H1 (cell line): Measurements from ENCODE around the gene PHACTR1. TPM values are rescaled to one million over a fixed set of nuclear protein-coding genes. Genes with fewer than 3 reads are reported as not detected.

Experiments used
- BRCA1 ChIP-seq: IDR thresholded peaks from 2 replicates; pipeline ENCODE4 v1.6.1; 2012; ENCODE audit warnings: low read depth, low read length, improper control_type of control experiment
- KDM1A ChIP-seq: fragments of 200-600, 300-600 bp; sonication (generic); IDR thresholded peaks from 2 replicates; pipeline ENCODE4 v1.7.1; 2016; ENCODE audit warnings: mild to moderate bottlenecking, low read length, borderline replicate concordance
- RAD21 ChIP-seq, 2 experiments: IDR thresholded peaks in 1 of 2; conservative IDR thresholded peaks in 1 of 2; 2 replicates each; pipeline ENCODE4 v1.6.1; 2011; ENCODE audit warnings: low read depth in 2 of 2, low read length in 2 of 2, improper control_type of control experiment in 1 of 2, inconsistent platforms in 1 of 2, mild to moderate bottlenecking in 1 of 2, moderate library complexity in 1 of 2
- TAF1 ChIP-seq: IDR thresholded peaks from 2 replicates; pipeline ENCODE4 v1.6.1; 2011; ENCODE audit warnings: mild to moderate bottlenecking, low read depth, low read length
- polyA plus RNA-seq, 7 experiments: library from polyadenylated mRNA; depleted of rRNA in 3 of 7; stranded (reverse) in 5 of 7; unstranded in 2 of 7; fragments of >200 nt in 5 of 7; fragments of 200-250 nt in 2 of 7; gene quantifications; 1 replicate in 5 of 7; 2 replicates in 1 of 7; 4 replicates in 1 of 7; pipeline versions ENCODE4 v1.2.1 to v1.2.3, GENCODE V29; 2011 to 2013; ENCODE audit warnings: missing spikeins in 2 of 7, mixed read lengths in 2 of 7
- total RNA-seq: library from RNA; stranded (reverse); fragmentation: NEBNext Ultra II Directional; extraction: Animal tissue kit (Norgen Biotek cat#: 25700); gene quantifications from 2 replicates; pipeline ENCODE4 v1.2.1, GENCODE V29; 2021

The PHACTR1 gene
- total and polyA plus RNA-seq, 2 of the 8 experiments (the other 6 are each of a cell fraction or from before 2014, with no cell fraction given): 3.9 to 17.1 TPM

DNA sequence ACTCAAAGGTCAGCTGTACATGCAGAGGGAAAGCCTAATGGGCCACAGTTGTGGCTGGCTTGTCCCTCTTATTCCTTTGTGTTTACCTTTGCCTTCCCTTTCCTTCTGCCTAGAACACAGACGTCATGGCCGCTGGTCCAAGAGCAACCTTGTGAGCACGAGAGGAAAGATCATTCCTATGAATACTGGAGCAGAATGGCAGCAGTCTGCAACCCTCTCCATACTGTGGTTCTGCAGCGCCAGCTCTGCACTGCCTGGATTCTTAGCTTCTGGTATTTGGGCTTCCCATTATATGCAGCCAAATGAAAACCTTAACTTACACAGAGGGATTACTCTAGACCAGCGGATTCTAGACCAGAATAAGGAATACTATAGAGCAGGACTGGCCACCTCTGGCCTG lies 599.3 kb downstream of the PHACTR1 start (continued):
- TF ChIP-seq KDM1A (no peak), BRCA1 (no peak), RAD21 (IDR thresholded peaks at IDR 0.05 in 1 of 2, conservative IDR thresholded peaks at IDR 0.05 in 1 of 2; ENCODE audit: low read depth in 2 of 2, low read length in 2 of 2) (no peak), TAF1 (no peak)
